GM12878 (cell line): ENCODE results near the gene DENND6B. TPM values are rescaled to one million over a fixed set of nuclear protein-coding genes. Genes with fewer than 3 reads are reported as not detected.
A peak's percentile ranks its signal among the peaks of the same experiment; 100 is the strongest.

Experiments used
- CREB1 ChIP-seq: IDR thresholded peaks from 2 replicates; pipeline ENCODE4 v1.6.1; 2012; ENCODE audit warnings: low read depth, mild to moderate bottlenecking, inconsistent platforms
- HDAC6 ChIP-seq: fragments of 200-600 bp; sonication (generic); IDR thresholded peaks from one replicate; pipeline ENCODE4 v1.8.0; 2017; ENCODE audit warnings: antibody characterized with exemption; ENCODE audit not compliant: unreplicated experiment
- HDGF ChIP-seq: fragments of 450-650 bp; IDR thresholded peaks from 2 replicates; pipeline ENCODE4 v1.6.1; 2016; ENCODE audit warnings: antibody characterized with exemption
- IRF5 ChIP-seq: fragments of 450-650 bp; IDR thresholded peaks from 2 replicates; pipeline ENCODE4 v1.6.1; 2017; ENCODE audit warnings: borderline replicate concordance
- KLF5 ChIP-seq: fragments of 450-650 bp; IDR thresholded peaks from 2 replicates; pipeline ENCODE4 v1.6.1; 2014; ENCODE audit warnings: mild to moderate bottlenecking; ENCODE audit not compliant: partially characterized antibody
- MEF2A ChIP-seq: IDR thresholded peaks from 2 replicates; pipeline ENCODE4 v1.6.1; 2011; ENCODE audit warnings: low read depth, mild to moderate bottlenecking, low read length, moderate library complexity; ENCODE audit not compliant: insufficient read depth
- MTA2 ChIP-seq: fragments of 450-650 bp; IDR thresholded peaks from 2 replicates; pipeline ENCODE4 v1.6.1; 2016; ENCODE audit warnings: low read depth, mild to moderate bottlenecking, moderate library complexity
- NR2C1 ChIP-seq: fragments of 450-650 bp; IDR thresholded peaks from 2 replicates; pipeline ENCODE4 v1.6.1; 2017; ENCODE audit warnings: antibody characterized with exemption, mild to moderate bottlenecking, moderate library complexity
- NRF1 ChIP-seq: conservative IDR thresholded peaks from 2 replicates; pipeline ENCODE4 v1.6.1; 2011; ENCODE audit warnings: mild to moderate bottlenecking, low read depth, low read length, improper control_type of control experiment
- PML ChIP-seq: IDR thresholded peaks from 2 replicates; pipeline ENCODE4 v1.6.1; 2012; ENCODE audit warnings: low read length, inconsistent platforms
- POU2F2 ChIP-seq: IDR thresholded peaks from 3 replicates; pipeline ENCODE4 v1.6.1; 2011; ENCODE audit warnings: low read depth, mild to moderate bottlenecking, low read length, borderline replicate concordance
- RB1 ChIP-seq: fragments of 450-650 bp; formaldehyde crosslinking; IDR thresholded peaks from 2 replicates; pipeline ENCODE4 v1.6.1; 2017; ENCODE audit warnings: mild to moderate bottlenecking, borderline replicate concordance
- SIX5 ChIP-seq: IDR thresholded peaks from 2 replicates; pipeline ENCODE4 v1.6.1; 2011; ENCODE audit warnings: mild to moderate bottlenecking, low read depth, low read length, moderate library complexity; ENCODE audit not compliant: severe bottlenecking
- SMAD5 ChIP-seq: IDR thresholded peaks from 2 replicates; pipeline ENCODE4 v1.6.1; 2016; ENCODE audit warnings: antibody characterized with exemption, low read depth
- SUZ12 ChIP-seq: fragments of 200-600 bp; sonication (generic); IDR thresholded peaks from one replicate; pipeline ENCODE4 v1.6.1; 2018; ENCODE audit warnings: antibody characterized with exemption, mild to moderate bottlenecking; ENCODE audit not compliant: unreplicated experiment
- TCF7 ChIP-seq: IDR thresholded peaks from 2 replicates; pipeline ENCODE4 v1.6.1; 2014; ENCODE audit warnings: antibody characterized with exemption, borderline replicate concordance
- ZBTB11 ChIP-seq: fragments of 450-650 bp; formaldehyde crosslinking; IDR thresholded peaks from 2 replicates; pipeline ENCODE4 v1.5.0; 2022; ENCODE audit warnings: mild to moderate bottlenecking, missing genetic modification characterization
- ZNF207 ChIP-seq: fragments of 450-650 bp; IDR thresholded peaks from 2 replicates; pipeline ENCODE4 v1.6.1; 2014; ENCODE audit warnings: antibody characterized with exemption, mild to moderate bottlenecking, borderline replicate concordance
- ZNF384 ChIP-seq: IDR thresholded peaks from 2 replicates; pipeline ENCODE4 v1.6.1; 2012; ENCODE audit warnings: low read depth, mild to moderate bottlenecking, low read length, improper control_type of control experiment, borderline replicate concordance
- polyA plus RNA-seq, 11 experiments: library from polyadenylated mRNA; depleted of rRNA in 4 of 11; unstranded in 6 of 11; stranded (reverse) in 5 of 11; fragments of >200 nt; fragmentation: Nextera tagmentation in 4 of 11; fragmentation: Illumina TruSeq in 1 of 11; extraction: Ambion mirVana in 4 of 11; extraction: Trizol in 1 of 11; gene quantifications; 1 replicate in 1 of 11; 2 replicates in 10 of 11; pipeline versions ENCODE4 v1.2.1 to v1.2.3, GENCODE V29; 2011 to 2016; ENCODE audit warnings: inconsistent platforms in 2 of 11, missing spikeins in 2 of 11, low read depth in 1 of 11
- total RNA-seq, 4 experiments: library from RNA; depleted of rRNA in 3 of 4; stranded (reverse); fragments of >200 nt in 3 of 4; fragmentation: Illumina TruSeq in 1 of 4; extraction: Trizol in 1 of 4; gene quantifications; 2 replicates each; pipeline versions ENCODE4 v1.2.1 to v1.2.3, GENCODE V29; 2013 to 2021
- TF ChIP-seq, protein P1 (sequence below): fragments of 450-650 bp; IDR thresholded peaks from 2 replicates; pipeline ENCODE4 v1.6.1; 2014; ENCODE audit warnings: mild to moderate bottlenecking
- TF ChIP-seq, protein P2 (sequence below): fragments of 450-650 bp; IDR thresholded peaks from 2 replicates; pipeline ENCODE4 v1.6.1; 2016; ENCODE audit warnings: mild to moderate bottlenecking
- TF ChIP-seq, protein P3 (sequence below): fragments of 450-650 bp; IDR thresholded peaks from 2 replicates; pipeline ENCODE4 v1.6.1; 2017; ENCODE audit warnings: mild to moderate bottlenecking

DENND6B gene
- total and polyA plus RNA-seq, 10 of the 15 experiments (the other 5 are each of a cell fraction or from before 2014, with no cell fraction given): 0.72 to 11.3 (median 6.2) TPM

DNA sequence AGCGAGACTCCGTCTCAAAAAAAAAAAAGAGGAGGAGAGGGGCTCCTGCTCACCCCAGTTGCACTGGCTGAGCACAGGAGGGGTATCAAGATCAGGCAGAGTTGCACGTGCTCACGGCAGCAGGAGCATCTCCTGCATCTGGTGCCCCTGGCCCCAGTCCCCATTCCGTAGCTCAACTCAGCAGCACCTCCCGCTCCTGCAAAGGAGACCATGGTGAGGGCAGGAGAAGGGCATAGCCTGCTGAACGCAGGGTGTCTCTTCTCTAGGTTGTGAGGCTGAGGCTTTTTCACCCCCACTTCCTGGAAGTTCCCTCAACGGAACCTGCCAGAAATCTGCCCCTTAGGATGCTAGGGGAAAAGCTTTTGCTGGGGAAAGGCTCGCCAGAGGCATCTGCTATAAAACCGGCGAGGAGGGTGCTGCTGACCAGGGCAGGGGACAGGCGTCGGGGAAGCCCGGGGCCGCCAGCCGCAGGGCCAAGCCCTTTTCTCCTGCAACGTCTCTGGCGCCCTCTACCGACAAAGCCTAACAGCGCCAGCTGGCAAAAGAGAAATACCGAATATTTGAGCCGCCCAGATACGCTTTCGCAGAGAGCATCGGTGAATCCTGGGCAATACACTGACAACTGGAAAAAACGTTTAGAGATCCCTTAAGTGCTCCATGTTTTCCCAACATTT, 15.3 kb upstream of the DENND6B start (continued):
- TF ChIP-seq, protein P1, sequence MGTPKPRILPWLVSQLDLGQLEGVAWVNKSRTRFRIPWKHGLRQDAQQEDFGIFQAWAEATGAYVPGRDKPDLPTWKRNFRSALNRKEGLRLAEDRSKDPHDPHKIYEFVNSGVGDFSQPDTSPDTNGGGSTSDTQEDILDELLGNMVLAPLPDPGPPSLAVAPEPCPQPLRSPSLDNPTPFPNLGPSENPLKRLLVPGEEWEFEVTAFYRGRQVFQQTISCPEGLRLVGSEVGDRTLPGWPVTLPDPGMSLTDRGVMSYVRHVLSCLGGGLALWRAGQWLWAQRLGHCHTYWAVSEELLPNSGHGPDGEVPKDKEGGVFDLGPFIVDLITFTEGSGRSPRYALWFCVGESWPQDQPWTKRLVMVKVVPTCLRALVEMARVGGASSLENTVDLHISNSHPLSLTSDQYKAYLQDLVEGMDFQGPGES: no peak
- TF ChIP-seq, protein P2, sequence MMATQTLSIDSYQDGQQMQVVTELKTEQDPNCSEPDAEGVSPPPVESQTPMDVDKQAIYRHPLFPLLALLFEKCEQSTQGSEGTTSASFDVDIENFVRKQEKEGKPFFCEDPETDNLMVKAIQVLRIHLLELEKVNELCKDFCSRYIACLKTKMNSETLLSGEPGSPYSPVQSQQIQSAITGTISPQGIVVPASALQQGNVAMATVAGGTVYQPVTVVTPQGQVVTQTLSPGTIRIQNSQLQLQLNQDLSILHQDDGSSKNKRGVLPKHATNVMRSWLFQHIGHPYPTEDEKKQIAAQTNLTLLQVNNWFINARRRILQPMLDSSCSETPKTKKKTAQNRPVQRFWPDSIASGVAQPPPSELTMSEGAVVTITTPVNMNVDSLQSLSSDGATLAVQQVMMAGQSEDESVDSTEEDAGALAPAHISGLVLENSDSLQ: no peak
- TF ChIP-seq ZBTB11 (CRISPR knock-in tag) (no peak), KLF5 (no peak), NRF1 (no peak), NR2C1 (no peak), PML (no peak; the same call in 1 of the 2 replicates), HDAC6 (no peak), POU2F2 (no peak), ZNF207 (no peak), TCF7 (no peak), MEF2A (no peak), CREB1 (0 out of 2 replicates have a peak, but pooled peaks have one; percentile 21), HDGF (peak; percentile 38; the same call in 1 of the 2 replicates), RB1 (no peak), ZNF384 (no peak), SIX5 (no peak), SUZ12 (no peak), MTA2 (0 out of 2 replicates have a peak, but pooled peaks have one; percentile 9), SMAD5 (no peak), IRF5 (no peak)
- TF ChIP-seq, protein P3, sequence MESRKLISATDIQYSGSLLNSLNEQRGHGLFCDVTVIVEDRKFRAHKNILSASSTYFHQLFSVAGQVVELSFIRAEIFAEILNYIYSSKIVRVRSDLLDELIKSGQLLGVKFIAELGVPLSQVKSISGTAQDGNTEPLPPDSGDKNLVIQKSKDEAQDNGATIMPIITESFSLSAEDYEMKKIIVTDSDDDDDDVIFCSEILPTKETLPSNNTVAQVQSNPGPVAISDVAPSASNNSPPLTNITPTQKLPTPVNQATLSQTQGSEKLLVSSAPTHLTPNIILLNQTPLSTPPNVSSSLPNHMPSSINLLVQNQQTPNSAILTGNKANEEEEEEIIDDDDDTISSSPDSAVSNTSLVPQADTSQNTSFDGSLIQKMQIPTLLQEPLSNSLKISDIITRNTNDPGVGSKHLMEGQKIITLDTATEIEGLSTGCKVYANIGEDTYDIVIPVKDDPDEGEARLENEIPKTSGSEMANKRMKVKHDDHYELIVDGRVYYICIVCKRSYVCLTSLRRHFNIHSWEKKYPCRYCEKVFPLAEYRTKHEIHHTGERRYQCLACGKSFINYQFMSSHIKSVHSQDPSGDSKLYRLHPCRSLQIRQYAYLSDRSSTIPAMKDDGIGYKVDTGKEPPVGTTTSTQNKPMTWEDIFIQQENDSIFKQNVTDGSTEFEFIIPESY: no peak
